Adrenal gland (tissue), 12 donors: ENCODE results near the gene MGMT. TPM values are rescaled to one million over a fixed set of nuclear protein-coding genes. Genes with fewer than 3 reads are reported as not detected.

Experiments
- DNase-seq, 7 donors: peaks; one replicate each; pipeline ENCODE4 v3.0.0-alpha.2; 2019 to 2020
- H3K27ac ChIP-seq, 5 donors: fragments of 200-600 bp; sonication (generic) in 4 of 5; 1 replicate in 3 of 5; 2 replicates in 2 of 5; pipeline versions ENCODE4 v1.5.1 to v1.8.0; 2016 to 2020; ENCODE audit warnings: mild to moderate bottlenecking in 1 of 5
- H3K27me3 ChIP-seq: fragments of 200-600 bp; 2 replicates; pipeline ENCODE4 v1.8.0; 2021
- H3K36me3 ChIP-seq, 2 donors: fragments of 200-600 bp; replicated peaks in 1 of 2; 1 replicate in 1 of 2; 2 replicates in 1 of 2; pipeline versions ENCODE4 v1.5.1 to v1.8.0; 2018 to 2022
- H3K4me1 ChIP-seq, 2 donors: fragments of 200-600 bp; replicated peaks in 1 of 2; 1 replicate in 1 of 2; 2 replicates in 1 of 2; pipeline versions ENCODE4 v1.5.1 to v1.8.0; 2018 to 2021
- H3K4me3 ChIP-seq, 4 donors: fragments of 200-600 bp; sonication (generic) in 3 of 4; one replicate each; pipeline ENCODE4 v1.5.1; 2016 to 2018
- H3K9me3 ChIP-seq, 3 donors: fragments of 200-600 bp; sonication (generic) in 1 of 3; replicated peaks in 1 of 3; 1 replicate in 2 of 3; 2 replicates in 1 of 3; pipeline versions ENCODE4 v1.5.1 to v1.8.0; 2016 to 2021
- POLR2A ChIP-seq, 2 donors: fragments of 450-650 bp; IDR thresholded peaks; one replicate each; pipeline ENCODE4 v1.6.1; 2017; ENCODE audit warnings: antibody characterized with exemption in 2 of 2, mild to moderate bottlenecking in 2 of 2, moderate library complexity in 1 of 2
- WGBS, 4 donors: extraction: QIAGEN DNeasy Blood & Tissue Kit in 2 of 4; methylation state at CpG; one replicate each; pipeline versions ENCODE4 v1.1.5 to v1.1.7; 2013 to 2017; 5-methylcytosine and 5-hydroxymethylcytosine counted together
- intact Hi-C, 2 donors: fragments of 100-400 bp; cut with DNase I; formaldehyde crosslinking; loops; one replicate each; pipeline versions ENCODE4 v1.14.1 to v1.15.0; 2022 to 2023
- polyA plus RNA-seq, 3 donors: library from polyadenylated mRNA; stranded (reverse); fragments of 200-250 nt in 2 of 3; fragments of 350-450 nt in 1 of 3; fragmentation: Illumina TruSeq in 1 of 3; extraction: RNeasy Lipid Tissue Mini Kit (QIAGEN cat#74804) in 1 of 3; gene quantifications; one replicate each; pipeline ENCODE4 v1.2.3, GENCODE V29; 2013 to 2014
- total RNA-seq, 9 donors: library from RNA; depleted of rRNA in 4 of 9; stranded (reverse); fragments of >200 nt in 4 of 9; fragments of 120-200 nt in 1 of 9; fragmentation: NEBNext Ultra II Directional in 1 of 9; extraction: Animal tissue kit (Norgen Biotek cat#: 25700) in 1 of 9; gene quantifications; one replicate each; pipeline versions ENCODE4 v1.1.0 to v1.2.4, GENCODE V29; 2013 to 2023
- TF ChIP-seq, protein P1 (sequence below), 6 experiments: fragments of 450-650 bp in 4 of 6; fragments of 200-600 bp in 2 of 6; sonication (generic) in 1 of 6; IDR thresholded peaks; 1 replicate in 5 of 6; 2 replicates in 1 of 6; pipeline versions ENCODE4 v1.5.1 to v1.8.0; 2016 to 2021; ENCODE audit warnings: antibody characterized with exemption in 6 of 6, mild to moderate bottlenecking in 2 of 6, moderate library complexity in 1 of 6
- donor health status: healthy with polysubstance abuse.
- donor health status: Bipolar disorder and iron deficiency.
- donor health status: DM: yes; HTN: yes; CAD: no.
- donor health status: DM: no; HTN: no; CAD: no.
- donor health status: DM: no; HTN: no; CAD: no.
- donor health status: DM: yes; HTN: yes; CAD: no.

Gene MGMT
- total and polyA plus RNA-seq, 12 donors = 3.8 to 35.8 (median 21.2) TPM

DNA sequence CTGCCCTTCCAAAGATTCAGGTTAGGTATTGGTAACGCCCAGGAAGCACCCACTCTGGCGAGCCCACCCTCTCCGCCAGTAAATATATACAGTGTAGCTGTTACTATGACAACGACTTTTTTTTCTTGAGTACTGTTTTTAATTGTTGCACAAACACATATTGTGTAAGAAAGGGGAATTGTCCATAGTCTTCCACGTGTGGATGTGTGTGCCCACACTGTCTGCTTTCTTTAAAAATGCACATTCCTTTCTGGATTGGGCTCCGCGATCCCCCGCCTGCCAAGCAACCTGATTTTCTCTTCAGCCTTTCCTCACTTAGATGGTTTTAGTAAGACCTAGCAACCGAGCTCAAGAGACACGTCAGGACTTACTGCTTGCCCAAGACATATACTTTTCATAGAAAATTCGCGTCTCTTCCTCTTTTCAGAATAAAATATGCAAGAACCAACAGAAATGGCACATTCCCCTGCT lies 249.2 kb downstream of the MGMT start:
- intact Hi-C loops = no loop called here
- Histone ChIP-seq H3K36me3 (no peaks in the 10 kb centered on the region), H3K27ac (no peak overlapping the region), H3K4me1 (no peaks in the 10 kb centered on the region), H3K9me3 (no peaks in the 10 kb centered on the region), H3K4me3 (no peak overlapping the region), H3K27me3 (no peaks in the 10 kb centered on the region)
- 85 to 93% (median 89%) methylated on average over 12 of the region's 12 CpGs for WGBS, 4 donors
- TF ChIP-seq, protein P1, sequence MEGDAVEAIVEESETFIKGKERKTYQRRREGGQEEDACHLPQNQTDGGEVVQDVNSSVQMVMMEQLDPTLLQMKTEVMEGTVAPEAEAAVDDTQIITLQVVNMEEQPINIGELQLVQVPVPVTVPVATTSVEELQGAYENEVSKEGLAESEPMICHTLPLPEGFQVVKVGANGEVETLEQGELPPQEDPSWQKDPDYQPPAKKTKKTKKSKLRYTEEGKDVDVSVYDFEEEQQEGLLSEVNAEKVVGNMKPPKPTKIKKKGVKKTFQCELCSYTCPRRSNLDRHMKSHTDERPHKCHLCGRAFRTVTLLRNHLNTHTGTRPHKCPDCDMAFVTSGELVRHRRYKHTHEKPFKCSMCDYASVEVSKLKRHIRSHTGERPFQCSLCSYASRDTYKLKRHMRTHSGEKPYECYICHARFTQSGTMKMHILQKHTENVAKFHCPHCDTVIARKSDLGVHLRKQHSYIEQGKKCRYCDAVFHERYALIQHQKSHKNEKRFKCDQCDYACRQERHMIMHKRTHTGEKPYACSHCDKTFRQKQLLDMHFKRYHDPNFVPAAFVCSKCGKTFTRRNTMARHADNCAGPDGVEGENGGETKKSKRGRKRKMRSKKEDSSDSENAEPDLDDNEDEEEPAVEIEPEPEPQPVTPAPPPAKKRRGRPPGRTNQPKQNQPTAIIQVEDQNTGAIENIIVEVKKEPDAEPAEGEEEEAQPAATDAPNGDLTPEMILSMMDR (IDR thresholded peaks at IDR 0.05) = no peak
- no peak for TF ChIP-seq POLR2A (IDR thresholded peaks at IDR 0.05)
- no peak for DNase-seq

DNA sequence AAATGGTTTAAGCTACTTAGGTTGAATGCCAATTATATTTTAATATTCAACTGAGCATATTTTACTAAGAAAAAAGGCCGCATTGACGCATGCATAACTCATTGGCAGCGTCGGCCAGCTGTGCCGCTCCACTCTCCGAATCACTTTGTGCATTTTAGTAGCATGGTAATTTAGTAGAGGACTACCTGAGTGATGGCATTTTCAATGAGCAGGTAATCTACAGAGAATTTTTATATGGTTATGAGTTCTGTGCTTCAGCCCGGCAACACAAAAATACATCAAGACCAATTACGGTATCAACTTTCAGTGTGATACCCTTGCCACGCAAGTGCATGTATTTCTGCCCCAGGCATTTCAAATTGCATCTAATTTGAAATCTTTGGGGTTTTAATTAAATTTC lies 249.8 kb downstream of the MGMT start:
- Histone ChIP-seq H3K4me3 (no peak overlapping the region), H3K9me3 (no peaks in the 10 kb centered on the region), H3K27me3 (no peaks in the 10 kb centered on the region), H3K36me3 (no peaks in the 10 kb centered on the region), H3K4me1 (no peaks in the 10 kb centered on the region), H3K27ac (no peak overlapping the region)
- TF ChIP-seq, protein P1 (IDR thresholded peaks at IDR 0.05) = no peak
- TF ChIP-seq POLR2A (IDR thresholded peaks at IDR 0.05) = no peak
- DNase-seq = no peak
- WGBS, 4 donors = 95 to 100% (median 97%) methylated on average over 9 of the region's 9 CpGs
- intact Hi-C loops = no loop called here

- Histone ChIP-seq H3K9me3 (no peaks in the 10 kb centered on the region), H3K27me3 (no peaks in the 10 kb centered on the region), H3K4me1 (no peaks in the 10 kb centered on the region), H3K27ac (no peak overlapping the region), H3K4me3 (no peak overlapping the region), H3K36me3 (no peaks in the 10 kb centered on the region)
- intact Hi-C loops = no loop called here
- 84 to 93% (median 92%) methylated on average over 13 to 14 of the region's 14 CpGs for WGBS, 4 donors
- DNase-seq = peak in 1 of 7 donors; percentile 7
- TF ChIP-seq, protein P1 (IDR thresholded peaks at IDR 0.05) = no peak
- no peak for TF ChIP-seq POLR2A (IDR thresholded peaks at IDR 0.05)
Observed at GRCh38 chr10:129717816-129718547, 250.9 kb downstream of the MGMT start.

DNA sequence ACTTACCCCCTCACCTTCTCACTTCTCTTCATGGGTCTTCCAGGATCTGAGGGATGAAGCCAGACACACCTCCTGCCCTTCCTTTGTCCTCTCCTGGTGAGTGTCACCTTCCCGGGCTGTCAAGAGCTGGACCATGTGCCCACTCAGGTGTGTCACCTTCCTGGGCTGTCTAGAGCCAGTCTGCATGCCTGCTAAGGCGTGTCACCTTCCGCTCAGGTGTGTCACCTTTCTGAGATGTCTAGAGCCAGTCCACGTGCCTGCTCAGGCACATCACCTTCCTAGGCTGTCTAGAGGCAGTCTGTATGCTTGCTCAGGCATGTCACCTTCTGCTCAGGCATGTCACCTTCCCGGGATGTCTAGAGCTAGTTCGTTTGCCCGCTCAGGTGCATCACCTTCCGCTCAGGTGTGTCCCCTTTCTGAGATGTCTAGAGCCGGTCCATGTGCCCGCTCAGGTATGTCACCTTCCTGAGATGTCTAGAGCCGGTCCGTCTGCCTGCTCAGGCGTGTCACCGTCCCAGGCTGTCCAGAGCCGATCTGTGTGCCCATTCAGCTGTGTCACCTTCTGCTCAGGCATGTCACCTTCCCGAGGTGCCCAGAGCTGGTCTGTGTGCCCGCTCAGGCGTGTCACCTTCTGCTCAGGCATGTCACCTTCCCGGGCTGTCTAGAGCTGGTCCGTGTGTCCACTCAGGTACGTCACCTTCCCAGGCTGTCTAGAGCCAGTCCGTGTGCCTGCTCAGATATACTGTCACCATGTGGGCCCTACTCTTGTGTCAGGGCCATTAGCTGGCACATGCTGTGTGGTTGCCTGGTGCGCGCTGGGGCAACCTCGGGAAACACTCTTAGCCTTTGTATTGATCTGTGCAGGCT lies 251.7 kb downstream of the MGMT start:
- Histone ChIP-seq H3K27ac (no peak overlapping the region), H3K4me3 (no peak overlapping the region), H3K27me3 (no peaks in the 10 kb centered on the region), H3K36me3 (no peaks in the 10 kb centered on the region), H3K4me1 (no peaks in the 10 kb centered on the region), H3K9me3 (no peaks in the 10 kb centered on the region)
- WGBS, 4 donors = 92 to 97% (median 94%) methylated on average over 13 to 25 of the region's 25 CpGs
- intact Hi-C loops = no loop called here
- TF ChIP-seq, protein P1 (IDR thresholded peaks at IDR 0.05) = no peak
- no peak for TF ChIP-seq POLR2A (IDR thresholded peaks at IDR 0.05)
- DNase-seq = peak in 2 of 7 donors; percentile 3 to 37
